ENCODE results near the gene CSF2RB.

DNA sequence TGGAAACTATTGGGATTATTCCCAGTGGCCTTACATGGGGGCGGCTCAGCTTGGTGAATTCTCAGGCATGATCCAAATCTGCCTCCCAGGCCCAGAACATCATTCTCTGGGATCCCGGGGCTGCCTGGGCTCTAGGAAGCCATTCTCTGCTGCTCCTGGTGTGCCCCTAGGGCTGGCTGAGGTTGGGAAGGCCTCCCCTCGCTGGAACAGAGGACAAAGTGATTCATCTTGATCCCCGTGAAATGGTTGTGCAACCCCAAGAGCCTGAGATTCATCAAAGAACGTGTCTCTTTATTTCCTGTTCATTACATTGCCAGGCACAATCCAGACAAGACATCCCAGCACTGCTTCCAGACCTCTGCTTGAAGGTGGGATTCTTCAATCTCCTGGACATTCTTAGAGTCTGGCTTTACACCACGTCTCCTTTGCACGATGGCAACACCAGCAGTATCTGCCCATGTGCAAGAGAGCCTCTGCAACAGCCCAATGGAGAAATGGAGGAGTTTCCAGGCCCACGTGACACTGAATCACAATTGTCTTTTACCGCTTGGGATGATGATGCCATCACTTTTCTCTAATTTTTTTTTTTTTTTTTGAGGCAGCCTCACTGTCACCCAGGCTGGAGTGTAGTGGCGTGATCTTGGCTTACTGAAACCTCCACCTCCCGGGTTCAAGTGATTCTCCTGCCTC, 53.6 kb downstream of the CSF2RB start:
- no peak for TF ChIP-seq POLR2AphosphoS5 (IDR thresholded peaks at IDR 0.05; ENCODE audit: low read depth, low read length)
- TF ChIP-seq TAF1 (IDR thresholded peaks at IDR 0.05; ENCODE audit: borderline replicate concordance, insufficient read depth, low read length), result no peak
